NCI-H1048 (cell line): ENCODE measurements around the gene BIN1.

Source experiments
- DNase-seq: peaks from one replicate; lab custom pipeline; 2025; lab: John Stamatoyannopoulos, UW

BIN1 gene

GRCh38 chr2:127106991-127107621, at the start of gene BIN1:
Gene BIN1, minus strand, starts transcription at chr2:127107154. Its CDS starts 211 bp downstream, at chr2:127106943.
- peak; percentile 48 for DNase-seq

GRCh38 chr2:127155947-127156346, 49.0 kb upstream of the BIN1 start:
- DNase-seq, result no peak

- no peak for DNase-seq
These were observed 48.2 kb upstream of the BIN1 start for GRCh38 chr2:127155028-127155581.

GRCh38 chr2:127154396-127154795, 47.4 kb upstream of the BIN1 start:
- no peak for DNase-seq

- DNase-seq, result no peak
These were observed 46.8 kb upstream of the BIN1 start for GRCh38 chr2:127153691-127154158.

- DNase-seq, result no peak
These were observed 44.0 kb upstream of the BIN1 start for GRCh38 chr2:127150996-127151395.

- DNase-seq, result no peak
These were observed 42.4 kb upstream of the BIN1 start for GRCh38 chr2:127149384-127149783.

GRCh38 chr2:127146820-127147502, 40.0 kb upstream of the BIN1 start:
- DNase-seq, result no peak

- no peak for DNase-seq
These were observed 39.2 kb upstream of the BIN1 start for GRCh38 chr2:127146071-127146725.

- DNase-seq, result no peak
These were observed 38.4 kb upstream of the BIN1 start for GRCh38 chr2:127145280-127145895.

GRCh38 chr2:127143841-127144782, 37.2 kb upstream of the BIN1 start:
- no peak for DNase-seq

GRCh38 chr2:127142663-127143630, 36.0 kb upstream of the BIN1 start:
- no peak for DNase-seq

- no peak for DNase-seq
These were observed 33.6 kb upstream of the BIN1 start for GRCh38 chr2:127140538-127140937.

GRCh38 chr2:127139766-127140165, 32.8 kb upstream of the BIN1 start:
- DNase-seq, result no peak

GRCh38 chr2:127138281-127138680, 31.3 kb upstream of the BIN1 start:
- no peak for DNase-seq

- DNase-seq, result no peak
These were observed 30.8 kb upstream of the BIN1 start for GRCh38 chr2:127137741-127138140.

- DNase-seq, result no peak
These were observed 30.3 kb upstream of the BIN1 start for GRCh38 chr2:127137225-127137624.

- no peak for DNase-seq
These were observed 28.2 kb upstream of the BIN1 start for GRCh38 chr2:127134833-127135830.

- DNase-seq, result no peak
These were observed 27.3 kb upstream of the BIN1 start for GRCh38 chr2:127134235-127134634.
